NT2/D1 (cell line): ENCODE measurements around the gene DMD.

Experiments used
- DNase-seq: peaks from one replicate; pipeline ENCODE4 v3.0.0-alpha.2; 2011; ENCODE audit warnings: low read depth, low spot score
- H3K27me3 ChIP-seq: 2 replicates; pipeline ENCODE4 v1.6.0; 2011; ENCODE audit warnings: mild to moderate bottlenecking; ENCODE audit not compliant: insufficient read length, insufficient read depth
- H3K36me3 ChIP-seq: 2 replicates; pipeline ENCODE4 v1.6.1; 2011; ENCODE audit warnings: mild to moderate bottlenecking, low read length, mixed read lengths; ENCODE audit not compliant: insufficient read depth, insufficient read length
- H3K4me1 ChIP-seq: 2 replicates; pipeline ENCODE4 v1.5.1; 2011; ENCODE audit not compliant: insufficient read depth, insufficient read length
- H3K4me3 ChIP-seq: 2 replicates; pipeline ENCODE4 v1.5.1; 2011; ENCODE audit warnings: low read depth; ENCODE audit not compliant: insufficient read length
- H3K9ac ChIP-seq: 2 replicates; pipeline ENCODE4 v1.6.0; 2011; ENCODE audit warnings: low read depth; ENCODE audit not compliant: insufficient read length
- H3K9me3 ChIP-seq: 2 replicates; pipeline ENCODE4 v1.5.1; 2011; ENCODE audit warnings: mild to moderate bottlenecking, low read length; ENCODE audit not compliant: insufficient read depth
- SUZ12 ChIP-seq: IDR thresholded peaks from 2 replicates; pipeline ENCODE4 v1.6.1; 2011; ENCODE audit not compliant: insufficient read length, insufficient read depth; ENCODE audit errors: extremely low read depth
- YY1 ChIP-seq: IDR thresholded peaks from 2 replicates; pipeline ENCODE4 v1.6.1; 2011; ENCODE audit not compliant: insufficient read length, insufficient read depth
- ZNF274 ChIP-seq: IDR thresholded peaks from 2 replicates; pipeline ENCODE4 v1.6.1; 2011; ENCODE audit warnings: mild to moderate bottlenecking, low read depth, low read length

DMD gene

DNA sequence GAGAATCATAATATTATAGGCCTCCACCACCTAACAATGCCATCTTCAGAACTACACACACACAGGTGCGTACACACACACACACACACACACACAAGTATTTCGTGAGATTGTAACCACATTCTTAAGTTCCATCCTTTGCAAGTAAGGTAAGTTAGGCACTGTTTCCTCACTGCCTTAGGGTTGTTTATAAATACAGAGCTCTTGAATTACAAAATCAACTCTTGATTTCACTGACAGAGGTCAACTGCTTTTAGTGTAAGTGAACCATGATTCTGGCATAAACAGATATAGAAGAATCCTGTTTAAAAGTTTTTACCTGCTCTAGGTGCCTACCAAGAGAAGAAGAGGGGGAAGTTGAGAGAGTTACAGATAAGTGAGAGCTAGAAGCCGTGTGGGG, 166.1 kb downstream of the DMD start:
- H3K9me3 ChIP-seq, result no peaks in the 10 kb centered on the region
- H3K36me3 ChIP-seq, result no peaks in the 10 kb centered on the region
- H3K27me3 ChIP-seq, result no peaks in the 10 kb centered on the region
- H3K9ac ChIP-seq, result no peak overlapping the region
- no peak for DNase-seq
- H3K4me1 ChIP-seq, result no peaks in the 10 kb centered on the region
- TF ChIP-seq YY1 (no peak), SUZ12 (no peak), ZNF274 (no peak)
- no peak overlapping the region for H3K4me3 ChIP-seq

DNA sequence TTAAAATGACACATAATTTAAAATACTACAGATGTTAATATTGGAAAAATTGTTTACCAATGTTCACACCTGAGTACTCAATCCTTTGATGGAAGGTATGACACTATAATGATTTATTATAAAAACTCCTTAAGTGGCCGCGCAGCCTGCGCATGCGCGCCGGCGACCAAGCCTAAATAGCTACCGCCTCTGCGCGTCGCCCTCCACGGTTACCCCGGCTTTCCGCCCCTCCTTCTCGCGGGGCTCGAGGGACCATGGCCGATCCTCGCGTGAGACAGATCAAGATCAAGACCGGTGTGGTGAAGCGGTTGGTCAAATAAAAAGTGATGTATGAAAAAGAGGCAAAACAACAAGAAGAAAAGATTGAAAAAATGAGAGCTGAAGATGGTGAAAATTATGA, 170.2 kb downstream of the DMD start:
- Histone ChIP-seq H3K27me3 (no peaks in the 10 kb centered on the region), H3K9ac (no peak overlapping the region), H3K36me3 (no peaks in the 10 kb centered on the region), H3K9me3 (no peaks in the 10 kb centered on the region), H3K4me3 (no peak overlapping the region), H3K4me1 (no peaks in the 10 kb centered on the region)
- TF ChIP-seq ZNF274, result no peak
- TF ChIP-seq YY1, result no peak
- no peak for TF ChIP-seq SUZ12
- DNase-seq, result no peak

GRCh38 chrX:33032700-33033099, 178.6 kb downstream of the DMD start:
- DNase-seq, result no peak
- Histone ChIP-seq H3K9ac (no peak overlapping the region), H3K27me3 (no peaks in the 10 kb centered on the region), H3K4me3 (no peak overlapping the region), H3K4me1 (no peaks in the 10 kb centered on the region), H3K36me3 (no peaks in the 10 kb centered on the region), H3K9me3 (no peaks in the 10 kb centered on the region)
- TF ChIP-seq YY1 (no peak), SUZ12 (no peak), ZNF274 (no peak)

DNA sequence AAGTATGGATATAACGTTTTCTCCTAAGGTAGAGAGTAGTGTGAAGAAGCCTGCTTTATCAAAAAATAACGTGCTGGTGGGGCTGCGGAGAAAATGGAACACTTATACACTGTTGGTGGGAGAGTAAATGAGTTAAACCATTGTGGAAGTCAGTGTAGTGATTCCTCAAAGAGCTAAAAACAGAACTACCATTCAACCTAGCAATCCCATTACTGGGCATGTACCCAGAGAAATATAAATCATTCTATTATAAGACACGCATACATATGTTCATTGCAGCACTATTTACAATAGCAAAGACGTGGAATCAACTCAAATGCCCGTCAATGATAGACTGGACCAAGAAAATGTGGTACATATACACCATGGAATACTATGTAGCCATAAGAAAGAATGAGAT, 196.4 kb downstream of the DMD start:
- no peaks in the 10 kb centered on the region for H3K4me1 ChIP-seq
- H3K9me3 ChIP-seq, result peaks cover 3% of the 10 kb centered on the region; the same call in 1 of the 2 replicates
- no peak overlapping the region for H3K9ac ChIP-seq
- no peaks in the 10 kb centered on the region for H3K36me3 ChIP-seq
- no peak overlapping the region for H3K4me3 ChIP-seq
- no peaks in the 10 kb centered on the region for H3K27me3 ChIP-seq
- no peak for DNase-seq
- TF ChIP-seq SUZ12, result no peak

DNA sequence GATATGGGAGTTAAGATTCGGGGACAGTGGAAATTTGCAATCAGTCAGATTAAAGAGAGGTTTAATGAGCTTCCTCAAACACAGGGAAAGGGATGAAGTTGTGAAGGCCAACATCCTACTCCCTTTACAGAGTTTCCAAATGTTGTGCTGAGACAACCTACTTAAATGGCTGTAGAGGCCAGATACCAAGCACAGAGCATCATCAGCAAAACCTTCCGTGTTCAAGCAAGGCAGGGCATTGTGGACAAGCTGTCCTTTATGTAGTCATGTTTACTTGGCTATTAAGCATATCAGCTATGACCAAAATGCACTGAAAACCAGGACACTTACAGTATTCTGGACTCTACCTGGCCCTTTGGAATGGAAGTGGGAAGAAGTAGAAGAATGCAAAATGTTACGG, 197.3 kb downstream of the DMD start:
- Histone ChIP-seq H3K36me3 (no peaks in the 10 kb centered on the region), H3K27me3 (no peaks in the 10 kb centered on the region), H3K9me3 (peaks cover 11% of the 10 kb centered on the region), H3K9ac (no peak overlapping the region), H3K4me1 (no peaks in the 10 kb centered on the region), H3K4me3 (no peak overlapping the region)
- TF ChIP-seq YY1 (no peak), SUZ12 (no peak), ZNF274 (no peak)
- DNase-seq, result no peak

DNA sequence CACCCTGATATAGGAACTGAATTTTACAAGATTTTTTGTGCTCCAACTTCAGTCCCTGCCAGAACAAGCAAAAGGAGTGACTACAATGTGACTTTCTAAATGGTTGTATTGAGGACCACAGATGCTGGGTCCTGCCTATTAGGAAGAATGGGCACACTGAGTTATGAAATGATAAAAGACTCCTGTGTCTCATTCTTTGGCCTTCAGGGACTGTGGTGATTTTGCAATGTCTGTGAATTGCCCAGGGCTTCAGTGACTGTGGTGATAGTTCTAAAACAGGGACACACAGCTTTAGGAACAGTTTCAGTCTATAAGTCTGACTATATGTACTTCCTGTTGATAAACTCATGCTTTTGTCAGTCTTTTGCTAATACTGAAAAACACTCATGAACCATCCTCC, 210.2 kb downstream of the DMD start:
- TF ChIP-seq SUZ12 (no peak), ZNF274 (no peak), YY1 (no peak)
- Histone ChIP-seq H3K4me3 (no peak overlapping the region), H3K9ac (no peak overlapping the region), H3K4me1 (no peaks in the 10 kb centered on the region), H3K27me3 (no peaks in the 10 kb centered on the region), H3K9me3 (no peaks in the 10 kb centered on the region), H3K36me3 (no peaks in the 10 kb centered on the region)
- no peak for DNase-seq

- TF ChIP-seq SUZ12 (no peak), ZNF274 (no peak), YY1 (no peak)
Measured at GRCh38 chrX:32998776-32999175, 212.6 kb downstream of the DMD start.

GRCh38 chrX:32995427-32995826, 215.9 kb downstream of the DMD start:
- Histone ChIP-seq H3K27me3 (no peaks in the 10 kb centered on the region), H3K9me3 (no peaks in the 10 kb centered on the region), H3K4me3 (no peak overlapping the region), H3K9ac (no peak overlapping the region), H3K36me3 (no peaks in the 10 kb centered on the region), H3K4me1 (no peaks in the 10 kb centered on the region)
- no peak for DNase-seq
- TF ChIP-seq ZNF274 (no peak), YY1 (no peak)

More at GRCh38 chrX:32998776-32999175, 212.6 kb downstream of the DMD start:
- H3K9me3 ChIP-seq, result no peaks in the 10 kb centered on the region
- no peak for DNase-seq
- H3K4me3 ChIP-seq, result no peak overlapping the region
- H3K27me3 ChIP-seq, result no peaks in the 10 kb centered on the region
- H3K36me3 ChIP-seq, result no peaks in the 10 kb centered on the region
- no peak overlapping the region for H3K9ac ChIP-seq
- H3K4me1 ChIP-seq, result no peaks in the 10 kb centered on the region
